Measurements from ENCODE around the gene EMILIN3.

DNA sequence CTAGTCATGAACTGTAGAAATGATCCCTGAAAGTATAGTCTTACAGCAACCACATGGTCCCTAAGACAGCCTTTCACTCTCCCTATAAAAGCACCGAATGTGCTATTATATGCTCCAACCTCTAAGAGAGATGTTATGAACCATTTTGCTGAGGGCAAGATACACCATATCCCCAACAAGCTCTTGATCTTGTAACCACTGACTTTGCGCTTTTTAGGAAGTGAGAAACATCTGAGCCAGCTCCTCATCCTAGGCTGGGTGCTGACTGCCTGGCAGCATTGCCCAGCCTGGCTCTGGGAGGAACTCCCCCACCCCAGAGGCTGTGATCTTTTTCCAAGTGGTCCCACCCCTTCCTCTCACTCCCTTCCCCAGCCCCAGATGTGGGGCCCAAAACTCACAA, 3.1 kb upstream of the EMILIN3 start:
- TF ChIP-seq GATA1 (IDR thresholded peaks at IDR 0.05; ENCODE audit: low read depth, low read length) (no peak), POLR2A (IDR thresholded peaks at IDR 0.05; ENCODE audit: low read length) (no peak)

Data from erythroblast (primary cell).